ENCODE measurements around the gene GM2A. TPM values are rescaled to one million over a fixed set of nuclear protein-coding genes. Genes with fewer than 3 reads are reported as not detected.

Gene GM2A
- 10 to 100 TPM; 39.7 to 59.2 TPM for total RNA-seq
- polyA plus RNA-seq (ENCODE audit: insufficient read length in 2 of 2): 10 to 100 TPM; 44.8 to 51.3 TPM
- long read RNA-seq, donor 1, transcript GM2A-201 (4 exons, 3,896 nt): major isoform, 17 of 17 reads
- long read RNA-seq, donor 1, partial matches to known transcripts: 0 of 17 reads
- long read RNA-seq, donor 1, other reads (novel, unspliced or antisense): 0 of 17 reads
- long read RNA-seq, donor 2, partial matches to known transcripts: 0 of 1 reads
- long read RNA-seq, donor 2, other reads (novel, unspliced or antisense): 0 of 1 reads
- long read RNA-seq, donor 3, partial matches to known transcripts: 0 of 2 reads
- long read RNA-seq, donor 3, other reads (novel, unspliced or antisense): 0 of 2 reads
- long read RNA-seq, donor 4, transcript GM2A-201 (4 exons, 3,896 nt): major isoform, 8 of 9 reads
- long read RNA-seq, donor 4, partial matches to known transcripts: 0 of 9 reads
- long read RNA-seq, donor 4, other reads (novel, unspliced or antisense): 0 of 9 reads

GRCh38 chr5:151252762-151253604 is at the start of gene GM2A:
Gene GM2A, plus strand, starts transcription at chr5:151253185. Its CDS starts 32 bp downstream, at chr5:151253217.
- peak; percentile 92 to 100 (median 96) for DNase-seq (ENCODE audit: low read depth in 4 of 6, low spot score in 6 of 6)
- H3K4me1 ChIP-seq (ENCODE audit: control insufficient read depth, insufficient read depth, low read length): peaks cover 7% of the 10 kb centered on the region
- peak within 1 kb of the TSS; percentile 79 for H3K27ac ChIP-seq (ENCODE audit: low read depth, low read length)
- H3K27me3 ChIP-seq (ENCODE audit: control insufficient read depth, insufficient read depth, low read length): no peaks in the 10 kb centered on the region
- WGBS (ENCODE audit: insufficient coverage): 0% methylated on average over 36 of the region's 52 CpGs
- peak within 1 kb of the TSS; percentile 84 for H3K4me3 ChIP-seq (ENCODE audit: low read depth, low read length)
- no peaks in the 10 kb centered on the region for H3K36me3 ChIP-seq (ENCODE audit: control insufficient read depth, insufficient read depth, low read length)
- H3K9me3 ChIP-seq (ENCODE audit: control insufficient read depth, insufficient read depth, low read length): no peaks in the 10 kb centered on the region

GRCh38 chr5:151204051-151204450 is 48.9 kb upstream of the GM2A start:
- H3K4me1 ChIP-seq (ENCODE audit: control insufficient read depth, insufficient read depth, low read length): no peaks in the 10 kb centered on the region
- H3K27me3 ChIP-seq (ENCODE audit: control insufficient read depth, insufficient read depth, low read length): no peaks in the 10 kb centered on the region
- no peaks in the 10 kb centered on the region for H3K36me3 ChIP-seq (ENCODE audit: control insufficient read depth, insufficient read depth, low read length)
- no peaks in the 10 kb centered on the region for H3K9me3 ChIP-seq (ENCODE audit: control insufficient read depth, insufficient read depth, low read length)
- no peak overlapping the region for H3K27ac ChIP-seq (ENCODE audit: low read depth, low read length)
- H3K4me3 ChIP-seq (ENCODE audit: low read depth, low read length): no peak overlapping the region
- no peak for DNase-seq (ENCODE audit: low read depth in 4 of 6, low spot score in 6 of 6)
- no CpG with 5 or more reads among the region's 5 CpGs for WGBS (ENCODE audit: insufficient coverage)

DNA sequence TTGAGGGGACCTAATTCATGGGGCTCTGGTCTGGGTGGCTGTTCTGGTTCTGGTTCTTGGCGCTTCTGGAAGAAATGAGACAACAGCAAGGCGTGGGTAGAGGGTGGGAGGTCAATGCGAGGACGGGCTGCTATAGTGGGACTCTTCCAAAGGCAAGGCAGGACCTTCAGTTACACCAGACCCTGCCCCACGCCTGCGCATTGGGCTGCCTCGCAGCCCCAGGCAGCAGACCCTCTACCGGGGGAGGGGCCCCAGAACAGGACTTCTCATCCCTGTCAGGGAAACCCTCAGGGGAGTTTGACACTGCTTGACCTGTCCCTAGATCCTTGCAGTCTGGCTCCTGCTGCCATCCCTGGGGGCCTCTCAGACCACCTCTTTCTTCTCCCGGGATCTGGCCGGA is 47.6 kb upstream of the GM2A start:
- DNase-seq (ENCODE audit: low read depth in 4 of 6, low spot score in 6 of 6): no peak
- Histone ChIP-seq H3K36me3 (ENCODE audit: control insufficient read depth, insufficient read depth, low read length) (no peaks in the 10 kb centered on the region), H3K4me3 (ENCODE audit: low read depth, low read length) (no peak overlapping the region), H3K27me3 (ENCODE audit: control insufficient read depth, insufficient read depth, low read length) (no peaks in the 10 kb centered on the region), H3K27ac (ENCODE audit: low read depth, low read length) (no peak overlapping the region), H3K9me3 (ENCODE audit: control insufficient read depth, insufficient read depth, low read length) (no peaks in the 10 kb centered on the region), H3K4me1 (ENCODE audit: control insufficient read depth, insufficient read depth, low read length) (no peaks in the 10 kb centered on the region)
- WGBS (ENCODE audit: insufficient coverage): 87% methylated on average over 9 of the region's 10 CpGs

DNA sequence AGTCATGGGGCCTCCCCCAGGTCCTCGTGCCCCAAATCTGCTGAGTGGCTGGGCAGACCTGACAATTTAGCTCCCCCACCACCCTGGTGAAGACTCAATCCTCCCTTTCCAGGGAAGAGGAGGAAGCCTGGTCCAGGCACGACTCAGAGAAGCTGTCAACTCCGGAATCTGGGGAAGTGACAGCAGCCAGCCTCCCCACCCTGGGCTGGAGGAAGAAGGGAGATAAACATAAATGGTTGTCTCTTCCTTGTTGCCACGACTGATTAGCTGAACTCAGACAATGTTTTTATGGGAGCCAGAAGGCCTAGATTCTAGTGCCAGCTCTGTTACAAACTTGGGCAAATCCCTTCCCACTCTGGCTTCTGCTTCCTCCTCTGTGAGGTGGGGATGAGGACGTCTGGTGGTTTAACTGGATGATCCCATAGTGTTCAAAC is 44.5 kb upstream of the GM2A start:
- H3K9me3 ChIP-seq (ENCODE audit: control insufficient read depth, insufficient read depth, low read length): no peaks in the 10 kb centered on the region
- H3K27ac ChIP-seq (ENCODE audit: low read depth, low read length): no peak overlapping the region

DNA sequence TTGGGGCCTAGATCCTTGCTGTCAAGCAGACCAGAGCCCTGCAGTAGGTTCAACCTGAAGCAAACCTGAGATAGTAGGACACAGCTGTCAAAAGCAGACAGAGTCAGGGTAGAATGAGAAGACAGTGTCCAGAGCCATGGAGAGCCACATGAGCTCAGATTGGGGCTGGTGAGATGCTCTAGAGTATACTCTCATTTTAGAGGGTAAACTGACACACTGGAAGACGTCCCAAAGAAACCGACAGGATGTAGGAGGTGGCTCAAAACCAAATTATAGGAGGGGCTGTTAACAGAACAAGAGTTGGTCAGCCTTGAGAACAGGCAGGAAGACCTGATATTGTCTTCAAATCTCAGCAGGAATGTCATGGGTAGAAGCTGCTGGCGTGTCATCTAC is 40.6 kb upstream of the GM2A start:
- no peak for DNase-seq (ENCODE audit: low read depth in 4 of 6, low spot score in 6 of 6)
- H3K36me3 ChIP-seq (ENCODE audit: control insufficient read depth, insufficient read depth, low read length): no peaks in the 10 kb centered on the region
- H3K27ac ChIP-seq (ENCODE audit: low read depth, low read length): no peak overlapping the region
- peaks cover 3% of the 10 kb centered on the region for H3K4me1 ChIP-seq (ENCODE audit: control insufficient read depth, insufficient read depth, low read length)
- no peak overlapping the region for H3K4me3 ChIP-seq (ENCODE audit: low read depth, low read length)
- no peaks in the 10 kb centered on the region for H3K9me3 ChIP-seq (ENCODE audit: control insufficient read depth, insufficient read depth, low read length)
- no peaks in the 10 kb centered on the region for H3K27me3 ChIP-seq (ENCODE audit: control insufficient read depth, insufficient read depth, low read length)
- WGBS (ENCODE audit: insufficient coverage): 97% methylated on average over 3 of the region's 3 CpGs

More for the DNA sequence above, 44.5 kb upstream of the GM2A start:
- no peaks in the 10 kb centered on the region for H3K4me1 ChIP-seq (ENCODE audit: control insufficient read depth, insufficient read depth, low read length)
- no peaks in the 10 kb centered on the region for H3K36me3 ChIP-seq (ENCODE audit: control insufficient read depth, insufficient read depth, low read length)
- H3K27me3 ChIP-seq (ENCODE audit: control insufficient read depth, insufficient read depth, low read length): no peaks in the 10 kb centered on the region
- DNase-seq (ENCODE audit: low read depth in 4 of 6, low spot score in 6 of 6): no peak
- 81% methylated on average over 3 of the region's 5 CpGs for WGBS (ENCODE audit: insufficient coverage)
- no peak overlapping the region for H3K4me3 ChIP-seq (ENCODE audit: low read depth, low read length)

GRCh38 chr5:151213803-151214613 is 39.0 kb upstream of the GM2A start:
- no peaks in the 10 kb centered on the region for H3K9me3 ChIP-seq (ENCODE audit: control insufficient read depth, insufficient read depth, low read length)
- no peaks in the 10 kb centered on the region for H3K36me3 ChIP-seq (ENCODE audit: control insufficient read depth, insufficient read depth, low read length)
- H3K27me3 ChIP-seq (ENCODE audit: control insufficient read depth, insufficient read depth, low read length): no peaks in the 10 kb centered on the region
- H3K4me1 ChIP-seq (ENCODE audit: control insufficient read depth, insufficient read depth, low read length): peaks cover 3% of the 10 kb centered on the region
- WGBS (ENCODE audit: insufficient coverage): 82% methylated on average over 4 of the region's 9 CpGs
- no peak overlapping the region for H3K4me3 ChIP-seq (ENCODE audit: low read depth, low read length)
- DNase-seq (ENCODE audit: low read depth in 4 of 6, low spot score in 6 of 6): peak in 1 of 6 donors; percentile 10
- H3K27ac ChIP-seq (ENCODE audit: low read depth, low read length): no peak overlapping the region

GRCh38 chr5:151214614-151215545 is 38.1 kb upstream of the GM2A start:
- Histone ChIP-seq H3K9me3 (ENCODE audit: control insufficient read depth, insufficient read depth, low read length) (no peaks in the 10 kb centered on the region), H3K4me3 (ENCODE audit: low read depth, low read length) (no peak overlapping the region), H3K4me1 (ENCODE audit: control insufficient read depth, insufficient read depth, low read length) (peaks cover 3% of the 10 kb centered on the region), H3K27me3 (ENCODE audit: control insufficient read depth, insufficient read depth, low read length) (no peaks in the 10 kb centered on the region), H3K36me3 (ENCODE audit: control insufficient read depth, insufficient read depth, low read length) (no peaks in the 10 kb centered on the region), H3K27ac (ENCODE audit: low read depth, low read length) (no peak overlapping the region)
- 92% methylated on average over 10 of the region's 10 CpGs for WGBS (ENCODE audit: insufficient coverage)
- no peak for DNase-seq (ENCODE audit: low read depth in 4 of 6, low spot score in 6 of 6)

GRCh38 chr5:151215546-151215880 is 37.5 kb upstream of the GM2A start:
- WGBS (ENCODE audit: insufficient coverage): 100% methylated on average over 1 of the region's 2 CpGs
- H3K4me3 ChIP-seq (ENCODE audit: low read depth, low read length): no peak overlapping the region
- no peaks in the 10 kb centered on the region for H3K9me3 ChIP-seq (ENCODE audit: control insufficient read depth, insufficient read depth, low read length)
- H3K27ac ChIP-seq (ENCODE audit: low read depth, low read length): no peak overlapping the region
- H3K27me3 ChIP-seq (ENCODE audit: control insufficient read depth, insufficient read depth, low read length): no peaks in the 10 kb centered on the region
- DNase-seq (ENCODE audit: low read depth in 4 of 6, low spot score in 6 of 6): no peak
- H3K4me1 ChIP-seq (ENCODE audit: control insufficient read depth, insufficient read depth, low read length): peaks cover 3% of the 10 kb centered on the region
- no peaks in the 10 kb centered on the region for H3K36me3 ChIP-seq (ENCODE audit: control insufficient read depth, insufficient read depth, low read length)
